ENCODE measurements around the gene ZNF792.
A peak's percentile ranks its signal among the peaks of the same experiment; 100 is the strongest.
"Not testable (repeated sequence)": the region's sequence is repeated elsewhere in the genome, so short reads cannot be mapped to it uniquely, and the experiment has no call there.

Gene ZNF792

GRCh38 chr19:34998777-34999497 lies 34.9 kb upstream of the ZNF792 start:
- FAIRE-seq, result peak; percentile 89

- FAIRE-seq, result not testable (repeated sequence)
Measured at GRCh38 chr19:34998224-34998623, 34.2 kb upstream of the ZNF792 start.

DNA sequence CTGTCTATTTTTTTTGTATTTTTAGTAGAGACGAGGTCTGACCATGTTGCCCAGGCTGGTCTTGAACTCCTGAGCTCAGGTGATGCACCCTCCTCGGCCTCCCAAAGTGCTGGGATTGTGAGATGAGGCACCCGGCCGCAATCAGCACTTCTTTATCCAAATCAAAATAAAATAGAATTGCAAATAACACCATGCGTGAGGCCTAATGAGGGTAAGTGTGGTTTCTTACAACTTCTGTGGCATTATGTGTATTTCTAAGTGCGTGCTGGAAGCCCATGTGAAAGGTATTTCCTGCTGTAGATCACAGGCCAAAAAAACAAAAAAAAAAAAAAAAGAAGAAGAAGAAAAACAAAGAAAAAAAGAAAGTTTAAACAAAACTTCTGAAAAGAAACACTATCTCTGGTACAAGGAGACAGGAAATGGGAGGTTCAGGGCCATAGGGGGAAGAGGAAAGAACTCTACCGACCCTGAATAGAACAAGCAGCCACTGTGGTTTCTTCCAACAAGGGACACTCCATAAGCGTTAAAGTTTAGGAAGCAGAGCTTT lies 33.1 kb upstream of the ZNF792 start:
- no peak for FAIRE-seq

GRCh38 chr19:34995551-34995950 lies 31.5 kb upstream of the ZNF792 start:
- no peak for FAIRE-seq

GRCh38 chr19:34994643-34995541 lies 30.9 kb upstream of the ZNF792 start:
- FAIRE-seq, result no peak

- FAIRE-seq, result no peak
Measured at GRCh38 chr19:34994286-34994642, 30.2 kb upstream of the ZNF792 start.

- FAIRE-seq, result not testable (repeated sequence)
Measured at GRCh38 chr19:34992582-34992981, 28.6 kb upstream of the ZNF792 start.

DNA sequence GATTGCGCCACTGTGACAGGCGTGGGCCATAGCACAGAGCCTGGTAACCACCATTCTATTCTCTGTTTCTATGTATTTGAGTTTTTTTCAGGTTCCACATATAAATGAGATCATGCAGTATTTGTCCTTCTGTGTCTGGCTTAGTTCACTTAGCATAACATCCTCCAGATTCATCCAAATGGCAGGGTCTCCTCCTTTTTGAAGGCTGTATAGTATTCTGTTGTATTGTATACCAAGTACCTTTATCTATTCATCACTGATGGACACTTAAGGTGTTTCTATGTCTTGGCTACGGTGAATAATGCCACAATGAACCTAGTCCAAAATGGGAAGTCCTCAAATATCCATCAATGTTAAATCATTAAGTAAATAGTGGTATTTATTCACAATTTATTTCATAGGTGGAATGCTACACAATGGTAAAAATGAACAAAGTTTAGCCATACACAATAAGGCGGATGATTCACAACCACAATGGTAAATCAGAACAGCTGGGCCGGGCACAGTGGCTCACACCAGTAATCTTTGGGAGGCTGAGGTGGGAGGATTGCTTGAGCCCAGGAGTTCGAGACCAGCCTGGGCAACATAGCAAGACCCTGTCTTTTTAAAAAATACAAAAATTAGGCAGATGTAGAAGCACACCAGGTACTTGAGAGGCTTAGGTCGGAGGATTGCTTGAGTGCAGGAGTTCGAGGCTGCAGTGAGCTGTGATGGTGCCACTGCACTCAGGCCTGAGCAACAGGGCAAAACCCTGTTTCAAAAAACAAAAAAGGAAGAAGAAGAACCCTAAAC lies 27.7 kb upstream of the ZNF792 start:
- no peak for FAIRE-seq

GRCh38 chr19:34990578-34991192 lies 26.7 kb upstream of the ZNF792 start:
- no peak for FAIRE-seq

DNA sequence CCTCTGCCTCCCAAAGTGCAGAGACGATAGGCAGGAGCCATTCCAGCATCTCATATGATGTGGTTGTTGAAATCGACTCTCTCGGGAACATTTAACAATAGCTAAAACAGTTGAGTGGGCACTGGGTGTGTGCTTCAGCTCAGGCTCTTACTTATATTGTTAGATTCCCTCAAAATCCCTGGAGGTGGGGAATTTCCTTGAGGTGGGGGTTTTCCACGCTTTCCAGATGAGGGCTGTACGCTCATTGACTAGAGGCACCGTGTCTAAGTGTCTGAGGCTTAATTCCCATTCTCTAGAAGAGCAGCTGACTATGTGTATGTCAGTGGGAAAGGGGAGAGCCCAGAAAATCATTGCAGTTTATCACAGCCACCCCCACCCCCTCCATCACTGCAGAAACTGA lies 25.3 kb upstream of the ZNF792 start:
- no peak for FAIRE-seq

- no peak for FAIRE-seq
Measured at GRCh38 chr19:34988119-34988518, 24.1 kb upstream of the ZNF792 start.

- FAIRE-seq, result no peak
Measured at GRCh38 chr19:34985249-34986022, 21.4 kb upstream of the ZNF792 start.

DNA sequence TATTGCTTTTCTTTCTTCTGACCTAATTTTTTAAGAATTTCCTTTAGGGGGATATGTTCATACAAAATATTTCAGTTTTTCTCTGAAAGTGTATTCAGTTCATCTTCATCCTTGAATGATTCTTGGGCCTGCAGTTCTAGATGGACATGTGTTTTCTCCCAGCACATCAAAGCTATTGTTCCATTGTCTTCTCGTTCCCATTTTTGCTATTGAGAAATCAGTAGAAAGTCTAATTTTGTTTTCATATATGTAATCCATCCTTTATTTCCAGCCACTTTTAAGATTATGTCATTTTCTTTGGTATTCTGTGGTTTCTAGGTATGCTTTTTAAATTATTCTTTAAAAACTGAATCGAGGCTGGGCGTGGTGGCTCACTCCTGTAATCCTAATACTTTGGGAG lies 20.3 kb upstream of the ZNF792 start:
- no peak for FAIRE-seq

DNA sequence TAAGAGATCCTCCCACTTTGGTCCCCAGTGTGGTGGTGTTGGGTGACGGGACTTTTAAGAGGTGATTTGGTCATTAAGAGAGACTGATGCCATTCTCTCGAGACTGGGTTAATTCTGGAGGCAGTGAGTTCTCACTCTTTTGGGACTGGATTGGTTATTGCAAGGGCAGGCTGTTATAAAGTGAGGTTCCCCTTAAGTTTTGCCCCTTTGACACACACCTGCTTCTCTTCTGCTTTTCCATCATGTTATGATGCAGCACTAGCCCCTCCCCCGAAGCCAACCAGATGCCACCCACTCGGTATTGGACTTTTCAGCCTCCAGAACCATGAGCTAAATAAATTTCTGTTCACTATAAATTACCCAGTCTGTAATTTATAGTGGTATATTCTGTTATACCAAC lies 19.8 kb upstream of the ZNF792 start:
- FAIRE-seq, result no peak

DNA sequence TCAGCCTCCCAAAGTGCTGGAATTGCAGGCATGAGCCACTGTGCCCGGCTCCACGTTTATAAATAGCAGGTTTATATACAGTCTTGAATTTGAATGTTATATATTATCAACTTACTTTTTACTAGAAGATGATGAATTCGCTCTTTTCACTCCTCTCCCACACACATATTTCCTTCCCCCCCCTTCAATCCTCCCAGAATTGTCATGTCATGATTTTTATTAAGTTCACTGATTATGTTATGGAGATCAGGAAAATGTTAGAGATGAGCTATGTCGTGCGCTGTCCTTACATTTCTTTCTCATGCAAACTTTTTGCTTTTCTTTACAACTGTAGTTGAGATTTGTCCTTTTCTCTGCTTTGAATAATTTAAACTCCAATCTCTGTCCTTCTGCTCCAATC lies 18.2 kb upstream of the ZNF792 start:
- no peak for FAIRE-seq

GRCh38 chr19:34979819-34980640 lies 16.0 kb upstream of the ZNF792 start:
- no peak for FAIRE-seq

- FAIRE-seq, result no peak
Measured at GRCh38 chr19:34976611-34977010, 12.6 kb upstream of the ZNF792 start.

GRCh38 chr19:34975056-34975455 lies 11.0 kb upstream of the ZNF792 start:
- FAIRE-seq, result no peak

DNA sequence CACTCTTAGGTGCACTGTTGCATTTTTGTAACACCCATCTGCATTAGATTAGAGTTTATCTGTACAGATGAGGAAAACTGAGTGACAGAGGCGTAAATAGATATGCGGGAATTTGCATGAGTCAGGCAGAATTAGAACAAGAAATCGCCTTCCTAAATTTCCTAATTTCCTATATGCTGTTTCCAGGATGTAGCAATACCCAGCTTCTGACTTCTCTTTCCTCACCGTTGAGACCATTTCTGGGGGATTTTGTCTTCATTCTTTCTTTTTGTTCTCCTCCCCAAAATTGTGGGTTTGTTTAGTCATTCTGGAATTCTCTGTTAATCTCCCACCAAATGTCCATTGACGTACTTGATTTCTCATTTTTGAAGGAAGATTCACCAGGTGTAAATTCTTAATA lies 10.6 kb upstream of the ZNF792 start:
- no peak for FAIRE-seq

- FAIRE-seq, result no peak
Measured at GRCh38 chr19:34972163-34972705, 8.2 kb upstream of the ZNF792 start.
